Activated CD4-positive, CD25-positive, alpha-beta regulatory T cell (primary cell): Measurements from ENCODE around the gene EMC1.
"Not testable (repeated sequence)": the region's sequence is repeated elsewhere in the genome, so short reads cannot be mapped to it uniquely, and the experiment has no call there.

Experiments
- DNase-seq, 4 experiments: peaks; one replicate each; lab custom pipeline; 2025; lab: John Stamatoyannopoulos, UW

The EMC1 gene

GRCh38 chr1:19216585-19216984 is 34.7 kb downstream of the EMC1 start:
- not testable (repeated sequence) for DNase-seq

GRCh38 chr1:19213580-19213979 is 37.7 kb downstream of the EMC1 start:
- no peak for DNase-seq

- DNase-seq = no peak
Measured at GRCh38 chr1:19212167-19212566, 39.2 kb downstream of the EMC1 start.

DNA sequence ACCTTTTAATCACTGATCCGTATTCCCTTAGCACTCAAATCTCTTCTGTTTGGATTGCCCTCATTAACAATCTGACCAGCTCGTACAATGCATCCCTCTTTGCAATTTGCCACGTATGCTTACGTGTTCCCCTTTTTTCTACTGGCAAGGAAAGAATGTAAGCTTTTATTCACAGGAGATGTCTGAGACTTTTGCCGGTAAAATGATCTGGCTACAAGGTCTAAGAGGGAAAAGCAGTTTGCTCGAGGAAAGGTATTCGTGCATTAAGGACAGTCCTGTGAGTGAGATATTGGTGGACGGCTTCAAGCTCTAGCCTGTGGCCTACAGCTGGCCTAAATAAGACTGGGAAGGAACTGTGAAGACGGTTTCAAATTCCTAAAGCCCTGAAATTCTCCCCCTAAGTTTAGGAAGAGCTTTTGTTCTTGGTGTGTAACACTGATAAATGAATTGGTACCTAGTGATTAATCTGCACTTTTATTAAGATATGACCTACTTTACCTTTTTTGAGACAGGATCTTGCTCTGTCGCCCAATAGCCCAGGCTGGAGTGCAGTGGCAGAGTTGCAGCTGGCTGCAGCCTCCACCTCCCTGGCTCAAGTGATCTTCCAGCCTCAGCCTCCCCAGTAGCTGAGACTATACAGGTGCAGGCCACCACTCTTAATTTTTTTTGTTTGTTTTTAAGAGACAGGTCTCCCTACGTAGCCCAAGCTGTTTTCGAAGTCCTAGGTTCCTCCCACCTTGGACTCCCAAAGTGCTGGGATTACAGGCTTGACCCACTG is 40.4 kb downstream of the EMC1 start:
- no peak for DNase-seq

- peak; percentile 93 to 94 (median 94) for DNase-seq
Measured at GRCh38 chr1:19209990-19210771, 41.1 kb downstream of the EMC1 start, which contains the start of gene UBR4. TSS of gene UBR4 (minus strand) at chr1:19210266. CDS start at chr1:19210248, 18 bp downstream.

DNA sequence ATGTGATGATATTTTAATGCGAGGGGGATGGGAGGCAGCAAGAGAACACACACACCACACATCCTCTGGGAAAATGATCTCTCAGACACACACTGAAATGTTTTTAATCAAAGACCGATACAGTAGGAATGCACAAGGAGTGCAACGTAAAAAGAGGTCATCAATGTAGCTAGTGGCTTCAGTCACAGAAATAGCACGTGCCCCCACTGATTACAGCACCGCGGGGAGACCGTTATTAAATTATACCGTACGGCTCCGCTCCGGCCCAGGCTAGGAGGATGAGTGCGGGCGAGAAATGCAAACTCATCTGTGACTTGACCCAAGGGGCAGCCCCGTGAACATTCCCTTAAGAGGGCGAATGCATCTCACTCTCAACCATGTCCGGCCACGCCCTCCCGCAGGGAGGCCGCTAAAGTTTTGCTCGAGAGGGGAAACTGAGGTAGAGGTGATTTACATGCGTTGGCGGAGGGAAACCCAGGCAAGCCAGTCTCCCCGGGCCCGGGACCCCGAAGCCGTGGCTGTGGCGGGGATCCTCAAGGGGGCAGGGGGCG is 41.8 kb downstream of the EMC1 start:
- DNase-seq = peak in 3 of 4 experiments; percentile 23 to 55 (median 49)

GRCh38 chr1:19208710-19209438 is 42.5 kb downstream of the EMC1 start:
- DNase-seq = no peak

DNA sequence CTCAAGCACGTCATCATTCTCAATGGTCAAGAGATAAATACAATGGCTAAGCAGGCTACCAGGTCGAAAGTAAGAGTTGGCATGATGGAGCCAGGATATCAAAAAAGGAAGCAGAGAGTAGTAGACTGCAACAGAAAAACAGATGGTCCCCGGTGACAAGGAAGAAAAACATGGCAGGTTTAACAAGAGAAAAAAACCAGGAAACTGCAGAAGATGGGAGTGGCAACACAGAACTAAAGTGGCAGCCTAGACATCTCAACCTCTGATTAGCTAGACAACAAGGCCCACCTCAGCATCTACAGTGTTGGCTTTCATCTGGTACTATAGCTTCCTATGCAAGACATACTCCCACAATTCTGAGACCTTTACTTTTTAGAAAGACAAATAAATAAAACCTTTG is 44.4 kb downstream of the EMC1 start:
- no peak for DNase-seq

DNA sequence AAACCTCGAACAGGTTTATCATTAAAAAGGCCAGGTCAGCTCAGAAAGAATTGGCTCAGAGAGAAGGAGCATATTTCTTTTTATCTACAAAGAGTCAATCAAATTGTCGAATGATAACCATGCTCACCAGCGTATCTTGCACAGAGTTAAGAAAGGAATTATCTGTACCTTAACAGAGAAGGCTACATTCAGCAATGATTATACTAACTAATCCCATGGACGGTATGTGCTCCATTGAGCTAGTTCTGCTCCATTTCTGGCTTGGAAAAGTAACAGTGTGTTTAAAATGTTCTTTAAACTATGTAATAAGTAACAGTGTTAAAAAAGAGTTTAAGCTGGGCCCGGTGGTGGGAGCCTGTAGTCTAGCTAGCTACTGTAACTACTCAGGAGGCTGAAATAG is 45.5 kb downstream of the EMC1 start:
- DNase-seq = no peak

DNA sequence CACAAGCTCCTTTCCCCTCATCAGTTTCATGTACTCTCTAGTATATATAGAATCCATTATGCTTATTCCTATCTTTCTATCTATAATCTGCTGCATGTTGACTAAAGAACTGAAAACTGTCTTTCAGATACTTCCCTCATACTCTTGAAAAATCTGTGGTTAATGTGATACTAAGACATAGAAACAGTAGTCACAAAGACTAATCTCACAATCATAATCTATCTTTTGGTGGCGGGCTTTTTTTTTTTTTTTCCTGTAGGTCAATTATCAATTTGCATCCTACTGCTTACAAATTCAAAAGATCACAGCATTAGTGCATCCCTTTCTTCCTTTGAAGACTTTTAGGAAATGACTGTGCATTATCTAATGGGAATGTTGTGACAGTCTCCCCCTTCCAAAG is 45.9 kb downstream of the EMC1 start:
- DNase-seq = no peak

DNA sequence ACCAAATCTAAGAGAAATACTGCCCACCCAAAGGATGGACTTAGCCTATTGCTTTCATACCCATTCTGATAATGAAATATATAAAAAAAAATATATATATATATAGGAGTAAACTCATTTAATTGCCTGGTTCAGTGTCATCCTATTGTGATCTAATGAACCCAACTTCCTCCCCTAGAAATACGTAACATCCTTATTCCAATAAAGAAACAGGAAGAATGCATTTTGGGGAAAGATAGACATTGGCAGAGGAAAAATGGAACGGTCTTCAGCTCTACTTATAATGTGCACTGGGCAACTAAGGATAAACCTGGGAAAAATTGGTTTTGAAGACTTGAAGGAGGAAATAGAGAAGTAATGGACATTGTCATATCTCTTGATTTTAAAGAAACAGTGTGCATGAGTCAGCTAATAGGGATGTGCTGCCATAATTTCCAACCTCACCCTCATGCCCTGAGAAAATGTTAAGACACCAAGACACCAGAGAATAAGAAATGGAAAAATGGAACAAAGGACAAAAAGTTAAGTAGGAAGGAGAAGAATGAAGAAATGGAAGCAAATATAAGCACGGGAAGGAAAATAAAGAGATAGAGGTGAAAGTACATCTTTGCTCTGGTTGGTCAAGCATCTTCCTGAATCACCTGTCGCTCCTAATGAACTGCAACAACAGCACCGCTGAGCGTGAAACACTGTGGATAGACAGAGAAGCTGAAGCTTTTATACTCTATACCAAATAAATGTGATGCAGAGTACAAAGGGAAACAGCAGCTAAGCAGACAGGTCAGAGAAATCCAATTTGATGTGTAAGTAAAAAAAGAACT is 46.7 kb downstream of the EMC1 start:
- no peak for DNase-seq

DNA sequence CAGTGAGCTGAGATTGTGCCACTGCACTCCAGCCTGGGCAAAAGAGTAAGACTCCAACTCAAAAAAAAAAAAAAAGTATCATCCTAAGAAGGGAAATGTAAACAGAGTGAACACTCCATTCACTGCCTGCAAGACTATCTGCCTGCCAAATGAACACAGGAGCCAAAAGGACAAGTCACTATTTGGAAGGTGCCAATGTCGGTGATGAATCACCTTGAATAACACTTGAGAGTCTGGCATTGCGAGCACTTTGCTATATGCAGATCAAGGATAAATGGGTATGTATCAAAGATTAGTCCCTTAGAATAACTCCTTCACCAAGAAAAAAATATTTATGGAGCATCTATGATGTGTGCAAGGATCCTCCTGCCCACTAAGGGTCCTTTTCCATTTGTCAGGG is 47.9 kb downstream of the EMC1 start:
- no peak for DNase-seq

- DNase-seq = no peak
Measured at GRCh38 chr1:19202396-19202795, 48.9 kb downstream of the EMC1 start.

DNA sequence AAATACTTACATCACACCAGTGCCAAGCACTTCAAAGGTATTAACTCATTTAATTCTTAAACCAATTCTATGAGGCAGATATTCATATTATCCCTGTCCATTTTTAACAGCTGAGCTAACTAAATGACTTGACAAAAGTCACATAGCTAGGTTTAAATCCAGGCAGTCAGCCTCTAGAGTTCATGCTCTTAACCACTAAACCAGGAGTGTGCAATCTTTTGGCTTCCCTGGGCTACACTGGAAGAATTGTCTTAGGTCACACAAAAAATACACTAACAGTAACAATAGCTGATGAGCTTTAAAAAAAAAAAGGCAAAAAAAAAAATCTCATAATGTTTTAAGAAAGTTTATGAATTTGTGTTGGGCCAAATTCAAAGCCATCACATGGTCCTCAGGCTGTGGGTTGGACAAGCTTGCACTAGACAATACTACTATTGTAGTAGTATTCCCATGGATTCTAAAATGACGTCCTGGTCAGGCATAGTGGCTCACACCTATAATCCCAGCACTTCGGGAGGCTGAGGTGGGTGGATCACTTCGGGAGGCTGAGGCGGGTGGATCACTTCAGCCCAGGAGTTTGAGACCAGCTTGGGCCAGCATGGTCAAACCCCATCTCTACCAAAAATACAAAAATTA is 51.2 kb downstream of the EMC1 start:
- no peak for DNase-seq

DNA sequence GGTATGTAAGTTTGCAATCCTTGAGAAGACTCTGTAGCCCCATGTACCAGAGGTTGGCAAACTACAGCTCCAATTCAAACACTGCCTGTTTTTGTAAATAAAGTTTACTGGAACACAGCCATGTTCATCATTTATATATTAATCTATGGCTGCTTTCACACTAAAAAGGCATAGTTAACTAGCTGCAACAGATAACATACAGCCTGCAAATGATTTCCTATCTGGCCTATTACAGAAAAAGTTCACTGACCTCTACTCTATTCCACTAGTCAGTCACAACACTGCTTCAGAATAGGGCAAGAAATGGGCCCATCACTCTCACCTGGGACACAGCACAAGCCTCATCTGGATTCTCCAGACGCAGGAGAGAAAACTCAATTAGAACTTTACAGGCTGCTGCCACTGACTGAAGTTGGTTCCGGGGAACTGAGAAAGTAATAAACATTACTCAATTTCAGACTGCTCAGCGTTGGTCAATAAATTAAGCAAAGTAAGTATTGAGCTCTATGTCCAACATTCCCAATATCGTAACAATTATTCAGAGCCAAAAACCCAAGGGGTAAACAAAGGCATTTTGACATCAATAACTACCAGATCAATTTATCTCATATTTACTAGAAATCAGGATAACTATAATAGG is 51.9 kb downstream of the EMC1 start:
- no peak for DNase-seq

- no peak for DNase-seq
Measured at GRCh38 chr1:19198820-19199219, 52.5 kb downstream of the EMC1 start.

DNA sequence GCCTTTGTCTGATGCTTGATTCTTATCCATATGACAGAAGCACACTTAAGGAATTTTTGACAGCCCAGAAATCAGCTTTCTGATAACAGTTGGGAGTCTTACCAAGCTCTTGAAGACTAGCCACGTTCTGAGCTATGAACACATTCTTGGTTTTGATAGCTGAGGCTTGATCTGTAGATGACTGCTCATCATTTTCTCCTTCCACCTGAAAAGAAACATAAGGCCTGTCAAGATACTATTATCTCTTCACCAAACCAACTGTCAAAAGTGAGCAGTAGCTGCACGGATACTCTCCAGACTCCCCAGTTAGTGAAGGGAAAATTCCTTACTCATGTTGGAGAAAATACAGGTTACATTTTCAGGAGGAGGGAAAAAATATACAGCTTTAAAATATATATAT is 53.5 kb downstream of the EMC1 start:
- DNase-seq = no peak

- no peak for DNase-seq
Measured at GRCh38 chr1:19196331-19196730, 55.0 kb downstream of the EMC1 start.

- DNase-seq = no peak
Measured at GRCh38 chr1:19193004-19193403, 58.3 kb downstream of the EMC1 start.

- no peak for DNase-seq
Measured at GRCh38 chr1:19191811-19192210, 59.5 kb downstream of the EMC1 start.
